Naive thymus-derived CD4-positive, alpha-beta T cell (primary cell): Measurements from ENCODE around the gene IL3. TPM values are rescaled to one million over a fixed set of nuclear protein-coding genes. Genes with fewer than 3 reads are reported as not detected.
A peak's percentile ranks its signal among the peaks of the same experiment; 100 is the strongest.

ENCODE experiments used
- ATAC-seq: fragments of 150-1000 bp; cut with Tn5 transposase; 2 replicates; pipeline ENCODE4 v1.10.0; 2021; ENCODE audit warnings: mild to moderate bottlenecking, moderate library complexity
- CTCF ChIA-PET: fragments of 350-600 bp; sonication (Branson Sonifier 250); formaldehyde crosslinking; loops from one replicate; lab custom pipeline; 2021; ENCODE audit warnings: antibody characterized with exemption; lab: Charles Lee
- POLR2A ChIA-PET: fragments of 350-600 bp; sonication (Branson Sonifier 250); formaldehyde crosslinking; loops from one replicate; lab custom pipeline; 2021; ENCODE audit warnings: antibody characterized with exemption, inconsistent platforms; lab: Charles Lee
- DNase-seq, 9 donors: peaks; one replicate each; pipeline versions ENCODE4 v3.0.0 to v3.0.0-alpha.2; 2020 to 2022; ENCODE audit warnings: mixed read lengths in 1 of 9
- H3K27ac ChIP-seq: one replicate; pipeline ENCODE4 v1.7.0; 2013; ENCODE audit warnings: mild to moderate bottlenecking, low read depth, low read length, moderate library complexity
- H3K27me3 ChIP-seq, 2 donors: one replicate each; pipeline ENCODE4 v1.7.0; 2013; ENCODE audit warnings: low read length in 2 of 2, mild to moderate bottlenecking in 2 of 2, moderate library complexity in 2 of 2; ENCODE audit not compliant: control insufficient read depth in 2 of 2, insufficient read depth in 2 of 2
- H3K36me3 ChIP-seq, 3 experiments: 1 replicate in 2 of 3; 2 replicates in 1 of 3; pipeline ENCODE4 v1.7.0; 2013; ENCODE audit warnings: low read length in 3 of 3, mild to moderate bottlenecking in 3 of 3, moderate library complexity in 1 of 3; ENCODE audit not compliant: insufficient read depth in 3 of 3, control insufficient read depth in 2 of 3
- H3K4me1 ChIP-seq, 2 donors: one replicate each; pipeline ENCODE4 v1.7.0; 2013; ENCODE audit warnings: low read length in 2 of 2, mild to moderate bottlenecking in 2 of 2, moderate library complexity in 1 of 2; ENCODE audit not compliant: control insufficient read depth in 2 of 2, insufficient read depth in 2 of 2
- H3K4me3 ChIP-seq: 2 replicates; pipeline ENCODE4 v1.7.0; 2013; ENCODE audit warnings: mild to moderate bottlenecking, low read length
- H3K9me3 ChIP-seq, 3 experiments: 1 replicate in 2 of 3; 2 replicates in 1 of 3; pipeline ENCODE4 v1.7.0; 2013; ENCODE audit warnings: low read length in 3 of 3; ENCODE audit not compliant: control insufficient read depth in 2 of 3
- H3K27ac Mint-ChIP-seq, 9 donors: one replicate each; pipeline ENCODE4 v1.8.0; 2020 to 2022; ENCODE audit warnings: mixed read lengths in 9 of 9, mild to moderate bottlenecking in 8 of 9, moderate library complexity in 5 of 9, inconsistent platforms in 2 of 9
- H3K27me3 Mint-ChIP-seq, 5 donors: one replicate each; pipeline ENCODE4 v1.8.0; 2021 to 2022; ENCODE audit warnings: mixed read lengths in 5 of 5, mild to moderate bottlenecking in 1 of 5
- H3K36me3 Mint-ChIP-seq, 5 donors: one replicate each; pipeline ENCODE4 v1.8.0; 2020 to 2022; ENCODE audit warnings: mixed read lengths in 5 of 5, mild to moderate bottlenecking in 3 of 5, inconsistent platforms in 1 of 5
- H3K4me1 Mint-ChIP-seq, 7 donors: one replicate each; pipeline ENCODE4 v1.8.0; 2020 to 2022; ENCODE audit warnings: mixed read lengths in 7 of 7, mild to moderate bottlenecking in 3 of 7, inconsistent platforms in 1 of 7
- H3K4me3 Mint-ChIP-seq, 10 donors: one replicate each; pipeline ENCODE4 v1.8.0; 2020 to 2022; ENCODE audit warnings: mild to moderate bottlenecking in 10 of 10, mixed read lengths in 10 of 10, moderate library complexity in 6 of 10, inconsistent platforms in 2 of 10
- H3K9me3 Mint-ChIP-seq, 11 donors: one replicate each; pipeline ENCODE4 v1.8.0; 2020 to 2022; ENCODE audit warnings: mixed read lengths in 11 of 11, mild to moderate bottlenecking in 4 of 11, inconsistent platforms in 1 of 11, moderate library complexity in 1 of 11
- intact Hi-C, 2 donors: fragments of 100-400 bp; cut with micrococcal nuclease; formaldehyde crosslinking; loops; one replicate each; pipeline ENCODE4 v1.15.1; 2023
- polyA plus RNA-seq, 2 donors: library from polyadenylated mRNA; unstranded; fragments of 300-500 nt; fragmentation: Illumina TruSeq; gene quantifications; one replicate each; pipeline ENCODE4 v1.2.3, GENCODE V29; 2021
- total RNA-seq, 6 experiments: library from RNA in 5 of 6; stranded (reverse) in 5 of 6; gene quantifications; 1 replicate in 5 of 6; 2 replicates in 1 of 6; pipeline ENCODE4 v1.2.3 and lab custom pipeline; 2021 to 2026

IL3 gene
- total and polyA plus RNA-seq, 7 experiments from 2014 or later = 1.3 TPM; not detected in 6

- Mint-ChIP-seq H3K4me3 (peak overlapping the region in 5 of 10 donors; percentile 8 to 54 (median 16)), H3K27me3 (peaks cover 6 to 90% (median 20%) of the 10 kb centered on the region in 5 donors), H3K27ac (no peak overlapping the region), H3K36me3 (peaks cover 0 to 3% (median 0%) of the 10 kb centered on the region in 5 donors), H3K4me1 (peaks cover 16 to 47% (median 30%) of the 10 kb centered on the region in 7 donors), H3K9me3 (peaks cover 0 to 2% (median 0%) of the 10 kb centered on the region in 11 donors)
- ATAC-seq = no peak
- Histone ChIP-seq H3K4me1 (peaks cover 3 to 7% of the 10 kb centered on the region in 2 donors), H3K27ac (no peak overlapping the region), H3K27me3 (no peaks in the 10 kb centered on the region), H3K4me3 (no peak overlapping the region), H3K9me3 (no peaks in the 10 kb centered on the region), H3K36me3 (no peaks in the 10 kb centered on the region)
- DNase-seq = peak in 1 of 9 donors; percentile 19
- intact Hi-C loops = no loop called here
- ChIA-PET CTCF (interaction anchor here (0.6 to 1.1 kb wide), 2 partner anchors 425 to 486 kb away, joined by 3 read pairs; no protein-coding TSS in a partner anchor), POLR2A (no interaction called here)
These were observed 46.7 kb upstream of the IL3 start for GRCh38 chr5:132013711-132014110.

DNA sequence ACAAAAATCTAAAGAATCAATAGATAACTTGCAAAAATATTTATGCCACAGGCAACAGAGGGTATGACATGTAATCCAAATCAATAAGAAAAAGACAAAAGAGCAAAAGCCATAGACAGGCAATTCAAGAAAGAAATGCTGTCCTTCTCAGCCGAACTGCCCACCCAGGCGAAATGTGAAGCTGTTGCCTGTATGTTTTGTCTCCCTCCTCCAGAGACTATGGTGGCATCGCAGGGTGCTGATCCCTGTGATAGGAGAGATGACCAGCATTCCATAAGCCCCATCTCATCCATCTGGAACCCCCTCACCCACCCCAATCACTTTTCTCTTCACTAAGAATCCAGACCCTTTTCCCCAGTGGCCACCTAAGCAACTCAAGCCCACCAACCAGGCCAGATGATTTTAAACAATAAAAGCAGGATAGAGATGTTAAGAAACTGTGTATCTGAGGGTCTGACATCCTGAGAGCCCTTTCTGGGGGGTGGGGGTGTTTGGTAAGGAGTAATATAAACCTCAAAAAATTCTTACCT lies 43.7 kb upstream of the IL3 start:
- Histone ChIP-seq H3K27me3 (no peaks in the 10 kb centered on the region), H3K27ac (no peak overlapping the region), H3K9me3 (no peaks in the 10 kb centered on the region), H3K4me1 (peaks cover 19 to 24% of the 10 kb centered on the region in 2 donors), H3K36me3 (no peaks in the 10 kb centered on the region), H3K4me3 (no peak overlapping the region)
- no peak for DNase-seq
- no peak overlapping the region for H3K4me3 Mint-ChIP-seq
- peaks cover 0 to 2% (median 0%) of the 10 kb centered on the region in 11 donors for H3K9me3 Mint-ChIP-seq
- peaks cover 10 to 53% (median 43%) of the 10 kb centered on the region in 7 donors for H3K4me1 Mint-ChIP-seq
- no peak for ATAC-seq
- no peak overlapping the region for H3K27ac Mint-ChIP-seq
- peaks cover 0 to 1% (median 0%) of the 10 kb centered on the region in 5 donors for H3K36me3 Mint-ChIP-seq
- H3K27me3 Mint-ChIP-seq = peaks cover 0 to 76% (median 7%) of the 10 kb centered on the region in 5 donors
- POLR2A ChIA-PET = no interaction called here
- CTCF ChIA-PET = interaction anchor here (0.6 kb wide), 1 partner anchor 574 kb away, joined by 3 read pairs; no protein-coding TSS in a partner anchor
- intact Hi-C loops = no loop called here

DNA sequence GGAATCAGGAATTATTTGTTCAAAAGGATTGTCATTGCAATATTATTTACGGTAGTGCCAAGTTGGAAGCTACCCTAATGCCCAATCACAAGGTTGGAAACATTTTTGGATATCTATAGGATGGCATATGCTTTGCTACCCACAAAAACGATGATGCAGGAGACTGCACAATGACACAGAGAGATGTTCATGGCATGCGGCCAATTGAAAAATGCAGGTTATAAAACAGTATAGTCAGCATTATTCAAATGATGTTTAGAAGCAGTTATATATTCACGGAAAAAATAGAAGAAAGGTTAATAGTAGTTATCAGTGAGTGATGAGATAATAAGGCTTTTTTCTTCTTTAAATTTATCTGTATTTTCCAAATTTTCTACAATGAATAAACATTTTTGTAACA lies 43.1 kb upstream of the IL3 start:
- peaks cover 0 to 2% (median 0%) of the 10 kb centered on the region in 11 donors for H3K9me3 Mint-ChIP-seq
- no peak overlapping the region for H3K4me3 ChIP-seq
- intact Hi-C loops = no loop called here
- peak overlapping the region in 1 of 10 donors; percentile 43 for H3K4me3 Mint-ChIP-seq
- ChIA-PET POLR2A (no interaction called here), CTCF (no interaction called here)
- no peaks in the 10 kb centered on the region for H3K27me3 ChIP-seq
- peaks cover 10 to 57% (median 43%) of the 10 kb centered on the region in 7 donors for H3K4me1 Mint-ChIP-seq
- H3K36me3 ChIP-seq = no peaks in the 10 kb centered on the region
- H3K27ac Mint-ChIP-seq = peak overlapping the region in 2 of 9 donors; percentile 64 to 71
- peaks cover 0 to 1% (median 0%) of the 10 kb centered on the region in 5 donors for H3K36me3 Mint-ChIP-seq
- DNase-seq (no peak), ATAC-seq (no peak)
- no peak overlapping the region for H3K27ac ChIP-seq
- H3K27me3 Mint-ChIP-seq = peaks cover 0 to 72% (median 5%) of the 10 kb centered on the region in 5 donors
- no peaks in the 10 kb centered on the region for H3K9me3 ChIP-seq
- H3K4me1 ChIP-seq = peaks cover 19 to 24% of the 10 kb centered on the region in 2 donors

DNA sequence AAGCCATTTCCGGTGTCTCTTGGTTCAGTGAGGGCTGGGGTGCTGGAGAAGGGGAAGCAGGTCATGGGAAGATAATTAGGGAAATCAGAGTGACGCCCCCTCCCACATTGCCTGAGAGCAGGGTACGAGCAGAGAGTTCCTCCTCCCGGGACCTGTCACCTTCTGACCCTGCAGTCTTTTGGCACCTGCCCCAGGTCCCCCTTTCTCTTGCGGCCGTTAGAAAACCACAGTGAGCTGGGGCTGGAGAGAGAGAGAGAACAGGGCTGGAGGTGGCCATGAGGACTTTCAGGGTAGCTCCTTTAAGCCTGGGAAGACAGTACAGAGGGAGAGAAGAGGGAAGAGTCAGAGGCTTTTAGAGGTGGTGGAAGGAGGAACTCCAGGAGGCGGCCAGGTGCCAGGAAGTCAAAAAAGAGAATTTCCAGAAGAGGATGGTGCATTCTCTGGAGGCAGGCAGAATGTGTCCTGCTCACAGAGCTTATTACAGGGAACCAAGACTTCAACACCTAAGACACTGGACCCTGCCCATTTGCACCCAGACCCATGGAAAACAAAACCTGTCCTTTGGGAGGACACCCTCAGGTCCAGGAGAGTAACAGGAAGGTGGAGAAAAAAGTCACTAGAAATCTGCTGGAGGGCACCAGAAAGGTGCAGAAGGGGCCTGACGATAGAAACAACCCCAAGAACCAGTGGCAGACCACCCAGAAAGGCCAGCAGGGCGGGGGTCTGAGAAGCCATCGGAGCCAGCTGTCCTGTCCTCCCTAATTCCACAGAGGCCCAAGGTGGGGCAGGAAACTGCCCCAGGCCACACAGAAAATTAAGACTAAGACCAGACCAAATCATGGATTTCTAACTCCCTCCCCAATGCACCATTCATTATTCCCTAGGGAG lies 42.5 kb upstream of the IL3 start:
- Mint-ChIP-seq H3K4me3 (peak overlapping the region in 2 of 10 donors; percentile 0 to 43), H3K27ac (peak overlapping the region in 4 of 9 donors; percentile 4 to 71 (median 59)), H3K36me3 (no peaks in the 10 kb centered on the region), H3K27me3 (peaks cover 0 to 66% (median 0%) of the 10 kb centered on the region in 5 donors), H3K4me1 (peaks cover 10 to 54% (median 43%) of the 10 kb centered on the region in 7 donors), H3K9me3 (no peaks in the 10 kb centered on the region)
- Histone ChIP-seq H3K27ac (no peak overlapping the region), H3K9me3 (no peaks in the 10 kb centered on the region), H3K36me3 (no peaks in the 10 kb centered on the region), H3K27me3 (no peaks in the 10 kb centered on the region), H3K4me1 (peaks cover 19 to 24% of the 10 kb centered on the region in 2 donors), H3K4me3 (no peak overlapping the region)
- DNase-seq = peak in 1 of 9 donors; percentile 18
- CTCF ChIA-PET = no interaction called here
- intact Hi-C loops = no loop called here
- ATAC-seq = no peak
- POLR2A ChIA-PET = no interaction called here

DNA sequence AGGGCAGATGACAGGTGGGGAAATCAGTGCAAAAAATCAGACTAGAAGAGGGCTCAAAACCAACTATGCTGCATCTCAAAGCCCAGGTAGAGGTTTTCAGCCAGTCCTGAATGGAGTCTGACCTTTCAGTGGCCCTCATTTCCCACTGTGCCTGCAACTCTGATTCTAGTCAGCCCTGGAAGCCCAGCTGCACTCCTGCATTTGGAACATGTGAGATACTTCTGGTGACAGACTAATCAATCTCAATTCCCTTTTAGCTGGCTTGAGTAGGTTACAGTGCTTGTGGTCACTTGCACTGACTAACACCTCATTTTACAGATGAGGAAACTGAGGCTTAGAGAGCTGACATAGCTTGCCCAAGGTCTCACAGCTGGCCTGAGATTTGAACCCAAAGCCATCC lies 41.1 kb upstream of the IL3 start:
- H3K27ac Mint-ChIP-seq = peak overlapping the region in 2 of 9 donors; percentile 36 to 82
- H3K4me1 Mint-ChIP-seq = peaks cover 10 to 54% (median 43%) of the 10 kb centered on the region in 7 donors
- Histone ChIP-seq H3K9me3 (no peaks in the 10 kb centered on the region), H3K4me3 (no peak overlapping the region), H3K27me3 (no peaks in the 10 kb centered on the region), H3K27ac (peak overlapping the region; percentile 46), H3K4me1 (peaks cover 19 to 24% of the 10 kb centered on the region in 2 donors), H3K36me3 (no peaks in the 10 kb centered on the region)
- no peaks in the 10 kb centered on the region for H3K36me3 Mint-ChIP-seq
- ATAC-seq (no peak), DNase-seq (peak in 1 of 9 donors; percentile 17)
- H3K27me3 Mint-ChIP-seq = peaks cover 0 to 52% (median 0%) of the 10 kb centered on the region in 5 donors
- no peaks in the 10 kb centered on the region for H3K9me3 Mint-ChIP-seq
- POLR2A ChIA-PET = interaction anchor here (0.7 kb wide), 1 partner anchor 274 kb away, joined by 3 read pairs; no protein-coding TSS in a partner anchor
- intact Hi-C loops = no loop called here
- CTCF ChIA-PET = interaction anchor here (1.0 kb wide), 1 partner anchor 13 kb away, joined by 4 read pairs; no protein-coding TSS in a partner anchor
- peak overlapping the region in 1 of 10 donors; percentile 66 for H3K4me3 Mint-ChIP-seq

DNA sequence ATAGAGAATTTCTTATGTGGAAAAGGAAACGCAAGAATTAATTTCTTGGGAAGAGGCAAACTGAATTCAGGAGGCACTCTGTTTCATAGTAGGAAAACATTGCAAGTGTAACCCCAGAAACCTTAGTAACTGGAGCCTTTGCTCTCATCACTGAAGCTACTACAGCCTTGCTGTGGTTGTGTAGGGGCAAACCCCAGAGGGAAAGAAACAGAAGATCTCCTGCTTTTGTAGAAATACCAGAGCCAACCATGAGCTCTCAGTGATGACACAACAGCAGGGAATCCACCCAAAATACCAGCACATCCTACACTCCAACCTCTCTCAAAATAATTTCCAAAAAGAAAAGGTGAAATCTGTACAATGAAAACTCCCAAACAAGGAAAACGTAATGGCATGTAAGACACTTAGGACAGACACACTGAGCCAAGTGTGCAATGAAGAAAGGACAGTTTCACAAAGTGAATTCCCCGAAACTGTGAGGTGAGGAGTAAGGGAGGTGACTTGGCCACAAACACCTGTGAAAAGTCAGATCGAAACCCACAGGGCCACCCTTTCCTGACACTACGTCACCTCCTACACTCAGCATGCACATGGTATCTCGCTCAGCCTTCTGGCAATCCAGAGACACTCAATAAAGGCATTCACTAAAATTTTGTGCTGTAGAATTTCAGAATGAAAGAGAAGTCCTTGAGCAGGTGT lies 40.4 kb upstream of the IL3 start:
- peak overlapping the region in 7 of 10 donors; percentile 35 to 81 (median 53) for H3K4me3 Mint-ChIP-seq
- H3K27ac Mint-ChIP-seq = peak overlapping the region; percentile 38 to 95 (median 69)
- peaks cover 19 to 24% of the 10 kb centered on the region in 2 donors for H3K4me1 ChIP-seq
- ATAC-seq = peak; percentile 95
- ChIA-PET CTCF (no interaction called here), POLR2A (no interaction called here)
- H3K9me3 Mint-ChIP-seq = no peaks in the 10 kb centered on the region
- no peaks in the 10 kb centered on the region for H3K36me3 Mint-ChIP-seq
- DNase-seq = peak in 8 of 9 donors; percentile 37 to 75 (median 57)
- H3K27me3 ChIP-seq = no peaks in the 10 kb centered on the region
- no peaks in the 10 kb centered on the region for H3K36me3 ChIP-seq
- peaks cover 10 to 54% (median 43%) of the 10 kb centered on the region in 7 donors for H3K4me1 Mint-ChIP-seq
- H3K27me3 Mint-ChIP-seq = peaks cover 0 to 45% (median 0%) of the 10 kb centered on the region in 5 donors
- peak overlapping the region; percentile 46 for H3K27ac ChIP-seq
- no peak overlapping the region for H3K4me3 ChIP-seq
- intact Hi-C loops = loop anchor here in 1 of 2 donors (1.0 to 5.0 kb wide), 4 partner anchors 43 to 385 kb away; partner anchors contain the start of genes FNIP1 and RAPGEF6
- no peaks in the 10 kb centered on the region for H3K9me3 ChIP-seq
